ENCODE data around the gene RIMS1.

The RIMS1 gene

DNA sequence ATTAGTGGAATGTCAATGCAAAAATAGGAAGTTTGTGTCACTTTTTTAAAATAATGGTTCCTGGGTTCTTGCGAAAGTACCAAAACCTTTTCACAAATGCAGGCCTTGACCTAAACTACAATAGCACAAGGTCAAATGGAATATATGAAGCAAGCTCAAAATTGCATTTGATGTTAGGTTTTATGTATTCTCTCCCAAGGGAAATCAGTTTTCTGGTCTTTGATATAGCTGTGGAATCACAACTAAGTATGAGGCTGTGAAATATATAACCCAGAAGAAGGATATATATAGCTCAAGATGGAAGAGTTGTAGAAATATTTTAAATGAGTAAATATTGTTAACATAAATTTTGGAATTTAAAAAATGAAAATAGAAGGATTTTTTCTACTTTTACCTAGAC, 327.3 kb downstream of the RIMS1 start:
- H3K9me3 ChIP-seq = no peaks in the 10 kb centered on the region
- TF ChIP-seq CTCF (IDR thresholded peaks at IDR 0.05; ENCODE audit: low read depth, low read length) = no peak
- H3K4me3 ChIP-seq (ENCODE audit: low read depth, low read length) = no peak overlapping the region
- H3K27me3 ChIP-seq = no peaks in the 10 kb centered on the region
- no peaks in the 10 kb centered on the region for H3K36me3 ChIP-seq
- H3K4me1 ChIP-seq = peaks cover 18% of the 10 kb centered on the region
- DNase-seq = no peak

DNA sequence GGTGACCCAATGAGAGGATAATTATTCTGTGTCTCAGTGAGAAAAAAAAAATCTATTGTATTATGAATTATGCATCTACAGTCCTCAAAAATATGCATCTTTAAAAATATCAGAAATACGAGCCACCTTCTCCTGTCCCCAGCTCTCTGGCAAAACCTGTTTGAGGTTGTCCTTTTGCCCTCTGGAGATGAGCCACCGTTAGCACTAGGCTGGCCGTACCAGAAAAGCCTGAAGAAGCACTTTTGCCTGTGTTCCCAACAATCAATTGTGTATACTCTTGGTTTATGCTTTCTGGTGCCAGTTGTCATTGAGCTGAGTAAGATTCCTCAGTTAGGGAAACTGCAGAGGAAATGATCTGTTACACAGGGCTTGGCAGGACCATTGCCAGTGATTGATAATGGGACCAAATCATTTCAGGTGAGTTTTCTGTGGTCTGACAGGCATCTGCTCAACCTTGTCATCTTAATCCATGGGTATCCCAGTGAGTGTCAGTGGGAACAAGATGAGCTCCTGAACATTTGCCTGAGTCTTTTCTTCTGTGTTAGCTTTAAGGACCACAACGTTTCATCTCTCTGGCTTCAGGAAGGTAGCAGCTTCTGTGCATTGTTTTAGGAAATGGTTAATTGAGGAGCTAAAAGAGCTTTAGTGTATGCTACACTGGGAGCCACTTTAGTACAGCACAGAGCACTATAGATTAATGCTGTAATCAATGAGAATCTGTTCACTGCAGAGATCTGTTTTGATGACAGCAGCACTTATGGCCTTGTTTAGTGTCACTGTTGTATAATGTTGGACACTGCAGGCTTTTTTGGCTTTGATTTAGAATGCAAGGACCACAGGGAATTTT, 330.1 kb downstream of the RIMS1 start:
- Histone ChIP-seq H3K36me3 (no peaks in the 10 kb centered on the region), H3K9me3 (no peaks in the 10 kb centered on the region), H3K4me3 (ENCODE audit: low read depth, low read length) (no peak overlapping the region), H3K27me3 (no peaks in the 10 kb centered on the region), H3K4me1 (peaks cover 18% of the 10 kb centered on the region)
- no peak for TF ChIP-seq CTCF (IDR thresholded peaks at IDR 0.05; ENCODE audit: low read depth, low read length)
- DNase-seq = no peak

DNA sequence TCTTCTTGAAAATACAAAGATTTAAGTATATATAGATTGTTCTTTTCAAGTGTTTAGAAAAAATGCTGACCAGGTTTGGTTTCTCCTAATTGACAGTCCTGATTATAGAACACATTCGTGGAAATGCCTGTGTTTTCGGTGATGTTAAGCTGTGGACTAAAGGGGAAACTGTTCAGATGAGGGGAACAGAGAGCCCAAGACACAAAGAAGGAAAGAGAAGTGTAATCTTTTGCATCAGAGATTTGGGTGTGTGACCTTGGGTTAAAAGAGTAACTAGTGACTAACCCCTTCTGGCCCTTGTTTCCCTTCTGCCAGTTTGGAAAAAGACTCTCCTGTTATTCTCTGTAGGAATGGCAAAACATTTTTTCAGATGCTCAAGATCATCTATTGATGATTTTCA, 331.3 kb downstream of the RIMS1 start:
- H3K36me3 ChIP-seq = no peaks in the 10 kb centered on the region
- H3K4me3 ChIP-seq (ENCODE audit: low read depth, low read length) = no peak overlapping the region
- no peak for DNase-seq
- no peaks in the 10 kb centered on the region for H3K27me3 ChIP-seq
- no peaks in the 10 kb centered on the region for H3K9me3 ChIP-seq
- peaks cover 16% of the 10 kb centered on the region for H3K4me1 ChIP-seq
- no peak for TF ChIP-seq CTCF (IDR thresholded peaks at IDR 0.05; ENCODE audit: low read depth, low read length)

DNA sequence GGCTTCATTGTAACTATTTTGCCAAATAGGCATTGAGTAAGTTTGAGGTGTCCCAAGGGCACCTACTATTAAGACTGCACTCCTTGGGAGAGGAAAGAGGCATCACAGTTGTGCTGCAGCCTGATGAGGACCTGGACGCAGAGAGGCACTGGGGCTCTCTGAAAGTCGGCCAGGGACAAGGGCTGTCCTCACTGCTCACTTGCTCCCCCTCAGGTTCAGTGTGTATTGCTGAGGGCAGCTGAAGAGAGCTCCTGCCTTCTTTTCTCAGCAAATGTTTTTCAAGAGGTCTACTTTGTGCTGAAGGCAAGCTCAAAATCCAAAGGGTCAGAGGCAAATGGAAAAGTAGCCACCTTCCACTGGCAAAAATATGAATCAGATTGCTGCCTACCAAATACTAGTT, 331.8 kb downstream of the RIMS1 start:
- Histone ChIP-seq H3K9me3 (no peaks in the 10 kb centered on the region), H3K27me3 (no peaks in the 10 kb centered on the region), H3K4me3 (ENCODE audit: low read depth, low read length) (no peak overlapping the region), H3K4me1 (peaks cover 11% of the 10 kb centered on the region), H3K36me3 (no peaks in the 10 kb centered on the region)
- peak; percentile 81 for TF ChIP-seq CTCF (IDR thresholded peaks at IDR 0.05; ENCODE audit: low read depth, low read length)
- peak; percentile 77 for DNase-seq

DNA sequence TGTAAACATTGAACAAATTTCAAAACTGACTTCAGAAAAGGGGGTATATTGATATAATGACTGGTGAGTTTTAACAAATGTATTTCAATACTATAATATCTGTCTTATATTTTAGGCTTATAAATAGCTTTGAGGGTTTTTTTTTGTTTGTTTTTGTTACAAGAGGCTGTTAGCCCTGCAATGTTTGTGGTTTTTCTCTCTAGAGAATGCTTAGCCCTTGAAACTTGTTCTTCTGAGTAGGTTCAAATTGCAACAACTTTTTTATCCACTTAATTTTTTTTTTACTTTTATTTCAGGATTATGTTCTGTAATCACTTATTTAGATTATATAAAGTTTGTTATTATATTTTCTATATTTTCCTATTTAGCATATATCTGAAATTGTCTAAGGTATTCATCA, 333.2 kb downstream of the RIMS1 start:
- peaks cover 9% of the 10 kb centered on the region; the same call in 1 of the 2 replicates for H3K4me1 ChIP-seq
- H3K4me3 ChIP-seq (ENCODE audit: low read depth, low read length) = no peak overlapping the region
- DNase-seq = no peak
- no peaks in the 10 kb centered on the region for H3K9me3 ChIP-seq
- H3K36me3 ChIP-seq = no peaks in the 10 kb centered on the region
- H3K27me3 ChIP-seq = no peaks in the 10 kb centered on the region
- no peak for TF ChIP-seq CTCF (IDR thresholded peaks at IDR 0.05; ENCODE audit: low read depth, low read length)

GRCh38 chr6:72238021-72238420, 351.7 kb downstream of the RIMS1 start:
- no peak for TF ChIP-seq CTCF (IDR thresholded peaks at IDR 0.05; ENCODE audit: low read depth, low read length)
- Histone ChIP-seq H3K9me3 (no peaks in the 10 kb centered on the region), H3K4me3 (ENCODE audit: low read depth, low read length) (no peak overlapping the region), H3K4me1 (no peaks in the 10 kb centered on the region), H3K27me3 (no peaks in the 10 kb centered on the region), H3K36me3 (no peaks in the 10 kb centered on the region)
- DNase-seq = no peak
